GOT3 (cell line): ENCODE measurements around the gene ZFP91.
"Not testable (repeated sequence)": the region's sequence is repeated elsewhere in the genome, so short reads cannot be mapped to it uniquely, and the experiment has no call there.

Source experiments
- DNase-seq: peaks from one replicate; lab custom pipeline; 2025; ENCODE audit warnings: mixed read lengths; lab: John Stamatoyannopoulos, UW

Gene ZFP91, protein sequence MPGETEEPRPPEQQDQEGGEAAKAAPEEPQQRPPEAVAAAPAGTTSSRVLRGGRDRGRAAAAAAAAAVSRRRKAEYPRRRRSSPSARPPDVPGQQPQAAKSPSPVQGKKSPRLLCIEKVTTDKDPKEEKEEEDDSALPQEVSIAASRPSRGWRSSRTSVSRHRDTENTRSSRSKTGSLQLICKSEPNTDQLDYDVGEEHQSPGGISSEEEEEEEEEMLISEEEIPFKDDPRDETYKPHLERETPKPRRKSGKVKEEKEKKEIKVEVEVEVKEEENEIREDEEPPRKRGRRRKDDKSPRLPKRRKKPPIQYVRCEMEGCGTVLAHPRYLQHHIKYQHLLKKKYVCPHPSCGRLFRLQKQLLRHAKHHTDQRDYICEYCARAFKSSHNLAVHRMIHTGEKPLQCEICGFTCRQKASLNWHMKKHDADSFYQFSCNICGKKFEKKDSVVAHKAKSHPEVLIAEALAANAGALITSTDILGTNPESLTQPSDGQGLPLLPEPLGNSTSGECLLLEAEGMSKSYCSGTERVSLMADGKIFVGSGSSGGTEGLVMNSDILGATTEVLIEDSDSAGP

DNA sequence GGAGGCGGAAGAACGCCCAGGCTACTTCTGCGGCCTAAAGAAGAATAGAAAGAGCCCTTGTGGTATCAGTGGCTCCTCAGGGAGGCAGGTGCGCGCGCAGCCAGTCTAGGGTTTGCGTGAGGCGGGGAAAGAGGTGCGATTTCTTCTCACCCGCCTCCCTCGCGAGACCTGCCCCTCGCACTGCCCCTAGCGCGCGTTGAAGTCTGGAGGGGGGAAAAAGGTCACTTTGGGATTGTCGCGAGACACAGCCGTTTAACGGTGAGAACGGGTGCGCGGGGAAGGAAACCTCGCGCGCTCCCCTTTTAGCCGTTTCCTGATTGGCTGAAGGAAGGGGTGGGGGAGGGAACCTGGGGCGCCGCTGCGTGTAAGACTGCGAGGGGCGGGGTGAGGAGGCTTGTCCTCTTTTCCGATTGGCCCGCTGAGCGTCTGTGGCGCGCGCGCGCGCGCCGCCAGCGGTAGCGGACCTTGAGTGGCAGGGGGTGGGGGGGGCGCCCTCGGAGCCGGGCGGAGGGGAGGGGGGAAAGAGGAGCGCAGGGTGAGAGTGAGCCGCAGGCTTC is at the start of gene ZFP91:
Gene ZFP91 (plus strand): TSS at position 429 of the 557 bp plus-strand sequence. CDS start 219 bp downstream, outside the sequence.
- peak; percentile 83 for DNase-seq

DNA sequence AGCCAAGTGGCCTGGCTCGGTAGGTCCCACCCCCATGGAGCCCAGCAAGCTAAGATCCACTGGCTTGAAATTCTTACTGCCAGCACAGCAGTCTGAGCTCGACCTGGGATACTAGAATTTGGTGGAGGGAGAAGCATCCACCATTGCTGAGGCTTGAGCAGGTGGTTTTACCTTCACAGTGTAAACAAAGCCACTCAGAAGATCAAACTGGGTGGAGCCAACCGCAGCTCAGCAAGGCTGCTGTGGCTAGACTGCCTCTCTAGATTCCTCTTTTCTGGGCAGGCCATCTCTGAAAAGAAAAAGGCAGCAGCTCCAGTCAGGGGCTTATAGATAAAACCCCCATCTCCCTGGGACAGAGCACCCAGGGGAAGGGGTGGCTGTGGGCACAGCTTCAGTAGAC is 48.6 kb upstream of the ZFP91 start:
- no peak for DNase-seq

DNA sequence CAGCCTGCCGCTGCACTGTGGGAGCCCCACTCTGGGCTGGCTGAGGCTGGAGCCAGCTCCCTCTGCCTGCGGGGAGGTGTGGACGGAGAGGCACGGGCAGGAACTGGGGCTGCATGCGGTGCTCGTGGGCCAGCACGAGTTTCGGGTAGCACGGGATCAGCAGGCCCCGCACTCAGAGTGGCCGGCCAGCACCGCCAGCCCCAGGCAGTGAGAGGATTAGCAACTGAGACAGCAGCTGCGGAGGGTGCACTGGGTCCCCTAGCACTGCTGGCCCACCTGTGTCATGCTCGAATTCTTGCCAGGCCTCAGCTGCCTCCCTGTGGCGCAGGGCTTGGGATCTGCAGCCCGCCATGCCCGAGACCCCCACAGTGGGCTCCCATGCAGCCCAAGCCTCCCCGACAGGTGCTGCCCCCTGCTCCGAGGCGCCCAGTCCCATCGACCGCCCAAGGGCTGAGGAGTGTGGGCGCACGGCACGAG is 47.0 kb upstream of the ZFP91 start:
- no peak for DNase-seq

DNA sequence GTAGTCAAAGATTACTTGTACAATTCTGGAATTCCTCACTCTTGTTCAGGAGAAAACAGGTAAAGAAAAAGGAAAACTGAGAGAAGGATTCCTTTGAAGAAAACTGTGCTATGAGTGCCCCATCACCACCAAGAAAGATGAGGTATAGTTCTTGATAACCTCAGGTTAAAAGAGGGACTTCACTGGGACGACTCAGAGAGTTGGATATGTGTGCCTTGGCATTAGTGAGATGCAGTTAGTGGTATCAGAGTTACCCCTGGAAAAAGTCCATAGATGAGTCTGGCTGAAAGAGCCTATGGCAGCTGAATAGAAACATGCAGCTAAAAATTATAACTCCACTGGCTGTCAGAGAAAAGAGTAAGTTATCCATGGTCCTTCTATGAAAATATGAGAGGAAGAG is 32.0 kb upstream of the ZFP91 start:
- no peak for DNase-seq

DNA sequence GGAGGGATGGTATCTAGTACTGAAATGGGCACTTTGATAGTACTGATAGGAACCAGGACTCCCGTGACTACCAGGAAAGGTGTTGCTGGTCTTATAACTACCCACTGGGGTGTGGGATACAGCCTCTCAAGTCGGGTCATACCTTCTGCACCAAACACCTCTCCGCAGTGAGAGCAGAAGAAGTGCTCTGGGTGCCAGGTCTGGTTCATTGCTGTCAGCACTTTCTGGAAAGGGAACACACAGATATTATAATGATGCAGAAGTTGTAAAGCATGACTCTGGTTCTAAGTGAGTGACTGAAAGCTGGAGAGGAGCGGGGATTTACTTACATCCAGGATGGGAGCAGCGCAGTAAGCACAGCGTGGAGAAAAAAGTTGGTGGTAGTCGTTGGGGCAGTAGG is 29.2 kb upstream of the ZFP91 start:
- DNase-seq: no peak

DNA sequence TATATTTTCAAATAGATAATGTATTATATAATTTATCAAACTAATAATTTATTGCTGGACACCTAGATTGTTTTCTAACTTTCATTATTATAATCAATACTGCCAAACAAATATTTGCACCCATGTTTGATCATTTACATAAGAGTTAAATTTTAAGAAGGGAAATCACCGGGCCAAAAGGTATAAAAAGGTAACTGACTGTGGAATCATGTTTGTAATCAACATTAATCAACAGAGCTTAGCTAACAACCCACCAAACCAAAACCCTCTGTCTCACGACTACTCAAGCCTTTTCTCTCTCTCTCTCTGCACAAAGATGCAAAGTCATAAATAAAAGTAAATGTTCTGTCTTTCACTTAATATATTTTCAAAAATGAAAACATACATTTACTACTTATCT is 18.0 kb upstream of the ZFP91 start:
- DNase-seq: no peak

DNA sequence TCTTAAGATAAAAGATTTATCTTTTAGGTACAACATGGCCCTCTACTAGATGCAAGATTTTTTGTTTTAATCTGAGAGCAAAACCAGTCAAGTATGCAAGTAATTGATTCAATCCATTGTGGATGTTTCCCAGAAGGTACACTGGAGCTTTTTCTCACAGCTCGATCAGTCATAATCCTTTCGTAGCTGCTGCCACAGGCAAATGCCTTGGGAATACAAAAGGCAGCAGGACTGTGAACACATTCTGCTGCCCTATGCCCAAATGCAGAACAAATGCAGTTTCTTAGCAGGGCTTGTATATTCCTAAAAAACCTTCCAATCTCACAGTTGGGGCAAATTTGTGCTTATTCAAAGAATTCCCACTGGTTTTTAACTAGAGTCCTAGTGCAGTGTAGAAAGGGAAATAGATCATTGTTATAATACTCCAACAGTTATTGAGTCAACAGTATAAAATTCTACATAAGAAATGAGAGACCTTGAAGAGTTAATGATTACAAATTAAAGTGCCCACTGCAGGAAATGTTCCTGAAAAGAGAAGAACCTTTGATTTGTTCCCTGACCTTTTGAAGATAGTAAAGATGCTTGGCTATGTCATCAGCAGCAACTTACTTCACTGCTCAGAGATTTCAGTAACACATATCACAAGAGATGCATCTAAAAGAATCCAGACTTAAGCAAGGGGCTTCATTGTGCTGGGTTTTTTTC is 17.3 kb upstream of the ZFP91 start:
- DNase-seq: no peak

DNA sequence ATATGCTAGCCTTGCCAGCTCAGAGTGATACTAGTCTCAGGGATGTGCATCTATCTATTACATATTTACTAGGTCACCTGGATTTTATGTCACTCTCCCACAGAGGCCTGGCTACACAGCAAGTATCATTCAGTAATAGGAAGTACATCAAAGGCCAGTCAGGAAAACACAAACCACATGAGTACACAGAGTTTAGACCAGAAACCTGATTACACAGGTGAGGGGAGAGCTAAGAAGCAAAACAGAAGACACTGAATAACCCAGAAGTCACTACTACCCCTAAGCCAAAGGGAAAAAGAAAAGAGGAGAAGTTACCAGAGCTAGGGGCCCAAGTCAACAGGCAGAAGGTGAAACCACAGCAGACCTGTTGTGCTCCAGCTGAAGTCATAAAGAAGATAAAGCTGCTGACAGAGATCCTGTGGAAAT is 16.5 kb upstream of the ZFP91 start:
- no peak for DNase-seq

DNA sequence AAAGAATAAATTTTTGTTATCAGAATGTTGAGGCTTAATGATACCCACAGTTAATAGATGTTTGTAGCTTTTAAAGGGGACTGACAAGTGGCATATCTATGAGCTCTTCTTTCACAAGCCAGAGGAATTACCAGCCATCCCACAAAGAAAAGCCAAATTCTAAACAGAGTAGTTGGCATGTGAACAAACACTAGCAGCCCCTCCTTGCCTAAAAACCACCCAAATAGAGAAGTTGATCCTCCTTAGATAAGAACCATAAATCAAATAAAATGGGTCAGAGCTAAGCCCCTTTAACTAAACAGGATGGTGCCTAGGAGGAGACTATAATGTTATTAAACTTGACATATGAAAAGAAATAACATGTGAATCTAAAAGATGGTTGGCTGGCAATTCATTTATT is 14.6 kb upstream of the ZFP91 start:
- no peak for DNase-seq

DNA sequence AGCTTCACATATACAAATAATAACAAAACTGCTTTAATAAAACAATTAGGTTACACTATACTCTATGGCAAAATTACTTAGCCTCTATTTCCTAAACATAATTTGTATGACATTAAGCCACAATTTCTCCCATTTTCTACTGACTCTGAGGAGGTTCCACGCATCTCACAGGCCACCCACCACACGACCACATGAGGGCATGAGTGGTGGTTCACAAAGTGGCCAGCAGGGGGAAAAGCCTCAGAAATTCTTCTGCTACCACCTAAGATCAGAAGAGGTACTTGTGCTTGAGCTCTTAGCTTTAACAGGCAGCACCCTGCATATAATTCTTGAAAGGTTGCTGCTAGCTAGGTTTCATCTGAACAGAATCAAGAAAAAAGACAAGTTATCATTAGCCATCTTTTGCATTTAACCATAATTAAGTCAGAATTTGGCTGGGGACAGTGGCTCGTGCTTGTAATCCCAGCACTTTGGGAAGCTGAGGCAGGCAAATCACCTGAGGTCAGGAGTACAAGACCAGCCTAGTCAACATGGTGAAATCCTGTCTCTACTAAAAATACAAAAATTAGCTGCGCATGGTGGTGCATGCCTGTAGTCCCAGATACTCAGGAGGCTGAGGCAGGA is 10.9 kb upstream of the ZFP91 start:
- no peak for DNase-seq

DNA sequence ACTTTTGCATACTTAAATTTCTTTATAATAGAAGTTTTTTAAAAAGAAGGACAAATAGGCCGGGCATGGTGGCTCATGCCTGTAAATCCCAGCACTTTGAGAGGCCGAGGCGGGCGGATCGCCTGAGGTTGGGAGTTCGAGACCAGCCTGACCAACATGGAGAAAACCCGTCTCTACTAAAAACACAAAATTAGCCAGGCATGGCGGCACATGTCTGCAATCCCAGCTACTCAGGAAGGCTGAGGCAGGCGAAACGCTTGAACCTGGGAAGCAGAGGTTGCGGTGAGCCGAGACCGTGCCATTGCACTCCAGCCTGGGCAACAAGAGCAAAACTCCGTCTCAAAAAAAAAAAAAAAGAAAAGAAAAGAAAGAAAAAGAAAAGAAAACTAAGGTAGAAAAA is 6.0 kb upstream of the ZFP91 start:
- not testable (repeated sequence) for DNase-seq

DNA sequence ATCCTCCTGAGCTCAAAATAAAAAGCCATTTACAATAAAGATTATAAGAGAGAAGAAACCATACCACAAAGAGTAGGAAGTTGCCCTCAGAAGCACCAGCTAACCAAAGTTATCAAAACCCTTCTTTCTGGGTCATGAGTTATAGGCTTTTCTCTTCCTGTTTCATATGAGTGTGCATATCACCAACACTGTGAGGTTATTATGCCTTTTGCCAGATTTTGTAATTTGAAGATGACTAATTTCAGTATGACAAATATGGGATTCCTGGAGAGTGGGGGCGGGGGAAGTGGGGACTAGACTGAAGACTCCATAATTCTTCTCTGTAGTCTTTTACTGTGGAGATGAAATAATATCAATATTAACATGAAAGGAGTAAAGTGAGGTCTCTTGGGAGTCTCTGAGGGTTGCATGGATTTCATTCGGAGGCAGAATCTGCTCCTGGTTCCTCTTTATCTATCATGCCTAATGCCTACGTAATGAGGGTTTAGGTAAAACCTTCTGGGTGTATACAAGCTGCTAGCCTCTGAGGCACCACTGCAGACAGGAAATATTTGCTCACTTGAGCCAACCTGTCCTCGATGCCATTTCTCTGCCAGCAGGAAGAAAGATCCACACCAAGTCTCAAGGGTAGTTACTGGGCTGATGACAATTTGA is 5.3 kb upstream of the ZFP91 start:
- DNase-seq: no peak

DNA sequence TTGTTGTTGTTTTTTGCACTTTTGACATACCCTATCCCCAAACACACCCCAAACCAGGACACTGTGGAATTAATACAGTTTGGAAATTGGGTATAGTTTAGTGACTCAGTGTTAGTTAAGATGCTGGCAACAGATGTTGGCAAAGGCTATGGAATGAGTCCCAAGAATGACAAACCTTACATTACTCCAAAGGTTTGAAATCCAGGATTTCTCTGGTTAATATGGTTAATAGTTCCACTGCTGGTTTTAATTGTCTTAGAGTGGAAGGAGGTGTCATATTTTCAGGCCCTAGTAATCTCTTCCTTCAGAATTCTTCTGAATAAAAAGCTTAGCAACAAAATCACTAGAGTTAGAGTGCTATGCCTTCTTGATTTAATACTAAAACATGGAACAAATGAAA is 4.0 kb upstream of the ZFP91 start:
- no peak for DNase-seq

DNA sequence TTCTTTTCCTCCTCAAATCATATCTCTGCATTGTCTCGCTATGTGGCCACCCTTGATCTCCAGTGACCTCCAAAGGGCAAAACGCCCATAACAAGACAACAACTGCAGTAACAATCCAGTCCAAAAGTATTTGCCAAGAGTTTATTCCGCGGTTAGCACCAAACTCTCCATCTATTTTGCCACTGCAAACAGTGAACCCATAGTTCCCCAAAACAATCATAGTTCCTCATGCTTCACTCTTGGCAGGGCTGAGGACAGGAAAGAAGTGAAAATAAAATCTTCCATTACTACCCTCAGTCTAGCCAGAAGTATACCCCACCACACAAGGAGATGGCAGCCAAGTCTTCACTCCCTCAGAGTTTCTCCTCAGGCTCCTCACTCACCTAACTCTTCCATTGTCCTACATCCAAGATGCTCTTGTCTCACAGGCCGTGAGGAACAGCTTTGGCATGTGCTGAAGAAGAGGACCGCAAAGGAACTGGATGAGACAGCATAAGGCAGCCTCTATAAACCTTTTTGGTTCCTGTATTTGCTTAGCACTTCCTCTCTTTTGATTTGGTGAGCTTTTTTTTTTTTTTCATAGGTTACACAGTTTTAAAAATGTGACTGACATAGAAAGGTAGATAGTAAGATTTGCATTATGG is 3.4 kb upstream of the ZFP91 start, which contains the start of gene LPXN:
Gene LPXN (minus strand): TSS at position 480 of the 644 bp plus-strand sequence. CDS start 84 bp downstream, at position 396.
- DNase-seq: no peak

DNA sequence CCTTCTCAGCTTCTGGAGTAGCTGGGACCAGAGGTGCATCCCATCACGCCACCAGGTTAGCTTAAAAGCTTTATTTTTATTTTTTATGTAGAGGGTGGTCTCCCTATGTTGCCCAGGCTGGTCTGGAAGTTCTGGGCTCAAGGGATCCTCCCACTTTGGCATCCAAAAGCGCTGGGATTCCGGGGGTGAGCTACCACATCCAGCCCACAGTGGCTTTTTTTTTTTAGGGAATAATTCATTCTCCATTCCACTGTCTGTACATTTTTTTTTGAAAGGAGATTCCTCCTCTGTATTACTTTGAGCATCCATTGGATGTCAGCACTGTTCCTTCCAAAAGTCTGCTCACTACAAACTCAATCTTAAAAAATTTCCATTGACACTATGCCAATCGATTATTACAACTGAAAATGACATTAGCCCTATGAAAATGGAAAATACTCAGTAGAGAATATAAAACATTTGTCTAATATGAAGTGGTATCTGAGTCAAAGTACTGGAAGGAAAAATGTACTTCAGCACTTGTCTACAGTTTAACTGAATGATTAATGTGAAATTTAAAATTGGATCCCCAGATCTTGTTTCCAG is 1.9 kb upstream of the ZFP91 start:
- no peak for DNase-seq

DNA sequence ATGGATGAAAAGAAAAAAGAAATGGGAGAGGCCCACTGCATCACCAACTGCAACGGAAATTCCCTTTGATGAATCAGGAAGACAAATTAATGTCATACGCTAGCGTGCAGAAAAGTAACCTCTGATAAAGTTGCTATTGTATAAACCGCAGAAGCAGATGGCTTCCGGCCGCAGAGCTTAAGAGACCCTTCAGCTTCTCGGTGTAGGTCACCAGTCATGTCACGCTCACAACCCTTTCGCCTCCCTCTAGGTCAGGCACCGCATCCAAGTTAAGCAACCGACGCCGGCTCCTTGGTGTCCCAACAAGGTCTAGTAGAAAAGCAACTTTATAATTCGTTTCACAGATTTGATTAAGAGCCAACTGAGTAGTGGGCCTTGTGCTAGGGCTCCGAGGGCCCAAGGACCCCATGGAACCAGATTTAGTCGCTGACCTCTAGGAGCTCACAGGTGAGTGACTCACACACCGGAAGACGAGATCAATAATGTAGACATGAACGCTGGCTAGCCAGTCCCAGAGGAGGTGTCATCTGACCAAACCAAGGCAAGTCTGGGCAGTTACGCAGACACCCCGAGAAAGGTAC is 1.2 kb upstream of the ZFP91 start:
- no peak for DNase-seq

DNA sequence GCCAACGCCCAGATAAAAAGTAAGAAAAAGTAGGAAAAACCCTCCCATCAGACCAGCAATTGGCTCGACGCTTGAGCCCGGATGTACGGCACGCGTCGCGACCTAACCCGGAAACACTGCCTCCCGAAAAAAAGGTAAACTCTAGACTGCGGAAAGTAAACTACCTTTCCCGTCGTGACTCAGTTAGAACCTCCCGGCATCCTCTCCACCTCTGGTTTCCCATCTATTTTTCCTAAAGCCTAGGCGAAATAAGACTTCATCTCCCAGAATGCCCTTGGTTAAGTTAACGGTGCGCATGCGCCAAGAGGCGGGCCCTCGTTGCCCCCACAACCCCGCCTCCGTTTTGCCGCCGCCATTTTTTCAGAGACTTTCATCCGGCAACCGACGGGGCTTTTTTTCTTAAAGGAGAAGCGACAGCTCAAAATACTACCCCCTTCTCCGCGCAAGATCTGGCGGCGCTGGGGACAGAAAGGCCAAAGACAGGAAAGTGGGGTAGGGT is 678 bp upstream of the ZFP91 start:
- peak; percentile 83 for DNase-seq

DNA sequence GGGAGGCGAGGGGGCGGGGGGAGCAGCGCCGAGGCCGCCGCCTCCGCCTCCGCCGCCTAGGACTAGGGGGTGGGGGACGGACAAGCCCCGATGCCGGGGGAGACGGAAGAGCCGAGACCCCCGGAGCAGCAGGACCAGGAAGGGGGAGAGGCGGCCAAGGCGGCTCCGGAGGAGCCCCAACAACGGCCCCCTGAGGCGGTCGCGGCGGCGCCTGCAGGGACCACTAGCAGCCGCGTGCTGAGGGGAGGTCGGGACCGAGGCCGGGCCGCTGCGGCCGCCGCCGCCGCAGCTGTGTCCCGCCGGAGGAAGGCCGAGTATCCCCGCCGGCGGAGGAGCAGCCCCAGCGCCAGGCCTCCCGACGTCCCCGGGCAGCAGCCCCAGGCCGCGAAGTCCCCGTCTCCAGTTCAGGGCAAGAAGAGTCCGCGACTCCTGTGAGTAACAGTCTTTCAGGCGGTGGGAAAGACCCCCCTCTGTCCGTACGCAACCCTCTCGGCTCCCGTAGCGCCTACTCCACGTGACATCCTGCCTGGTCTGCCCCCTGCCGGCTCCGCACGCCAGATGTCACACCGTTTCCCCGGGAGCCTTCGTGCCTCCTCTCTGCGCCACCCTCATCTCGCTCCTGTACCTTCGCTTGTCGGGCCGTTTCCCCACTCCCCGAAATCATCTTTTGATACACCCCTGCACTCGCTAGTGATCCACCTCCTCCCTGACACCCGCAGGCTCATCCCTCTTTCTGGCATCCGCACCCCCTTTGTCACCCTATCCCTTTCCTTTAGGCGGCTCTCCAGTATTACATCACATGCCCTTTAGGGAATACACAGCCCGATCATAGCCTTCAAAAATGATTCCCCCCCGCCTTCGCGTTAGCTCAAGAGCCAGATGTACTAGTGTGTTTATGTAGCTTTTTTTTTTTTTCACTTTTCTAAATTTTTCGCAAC is 598 bp downstream of the ZFP91 start:
- peak; percentile 67 for DNase-seq

DNA sequence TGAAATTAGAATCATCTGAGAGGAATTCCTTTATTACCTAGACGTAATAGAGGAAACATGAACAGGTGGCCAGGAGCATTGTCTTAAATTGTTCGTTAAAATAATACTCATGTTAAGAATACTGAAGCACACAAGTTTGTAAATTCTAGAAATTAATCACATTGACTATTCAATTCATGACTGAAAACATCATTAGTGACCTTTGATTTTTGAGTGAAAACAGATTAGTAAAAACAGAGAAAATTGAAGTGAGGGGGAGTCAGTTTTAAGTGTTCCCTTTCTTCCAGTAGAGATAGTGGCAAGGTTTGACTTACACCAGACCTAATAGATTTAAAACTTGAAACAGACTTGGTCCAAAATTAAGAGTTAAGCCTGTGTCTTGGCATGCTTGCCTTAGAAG is 1.4 kb downstream of the ZFP91 start:
- no peak for DNase-seq
